ENCODE data around the gene UNC45A.
"Not testable (repeated sequence)": the region's sequence is repeated elsewhere in the genome, so short reads cannot be mapped to it uniquely, and the experiment has no call there.

Gene UNC45A

GRCh38 chr15:90915216-90915807, 19.8 kb upstream of the UNC45A start:
- H3K4me1 ChIP-seq (ENCODE audit: control insufficient read depth, insufficient read depth, low read length): no peaks in the 10 kb centered on the region
- peaks cover 34% of the 10 kb centered on the region for H3K36me3 ChIP-seq (ENCODE audit: control insufficient read depth, insufficient read depth, low read length)
- no peaks in the 10 kb centered on the region for H3K9me3 ChIP-seq (ENCODE audit: control insufficient read depth, low read length)
- H3K9ac ChIP-seq (ENCODE audit: low read length): no peak overlapping the region
- no peaks in the 10 kb centered on the region for H3K27me3 ChIP-seq (ENCODE audit: control insufficient read depth, insufficient read depth, low read length)
- no peak overlapping the region for H3K4me3 ChIP-seq (ENCODE audit: low read length)

DNA sequence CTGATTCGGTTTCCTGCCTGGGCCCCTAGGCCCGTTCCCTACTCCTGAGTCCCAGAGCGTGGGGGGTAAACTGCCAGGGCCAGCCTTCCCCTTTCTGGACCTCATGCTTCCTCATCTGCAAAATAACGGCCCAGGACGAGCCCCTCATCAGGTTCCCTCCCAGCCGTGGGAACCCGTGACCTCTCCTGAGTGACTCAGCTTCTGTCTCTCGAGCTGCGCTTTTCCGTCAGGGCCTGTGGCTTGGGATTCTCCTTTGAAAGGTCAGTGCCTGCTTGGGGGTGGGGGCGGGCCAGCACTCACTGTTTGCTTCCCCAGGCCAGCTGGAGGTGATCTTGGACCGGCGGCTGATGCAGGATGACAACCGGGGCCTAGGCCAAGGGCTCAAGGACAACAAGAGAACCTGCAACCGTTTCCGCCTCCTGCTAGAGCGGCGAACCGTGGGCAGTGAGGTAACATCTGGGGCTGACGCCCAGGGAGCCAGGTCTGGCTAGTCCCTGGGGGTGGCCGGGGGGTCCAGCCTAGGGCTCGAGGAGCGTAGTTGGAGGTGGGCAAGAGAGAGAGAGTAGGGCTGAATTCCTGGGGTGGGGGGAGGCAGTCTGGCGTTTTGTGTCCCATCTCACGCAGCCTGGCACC, 19.2 kb upstream of the UNC45A start:
- no peaks in the 10 kb centered on the region for H3K4me1 ChIP-seq (ENCODE audit: control insufficient read depth, insufficient read depth, low read length)
- peaks cover 27% of the 10 kb centered on the region for H3K36me3 ChIP-seq (ENCODE audit: control insufficient read depth, insufficient read depth, low read length)
- no peak overlapping the region for H3K9ac ChIP-seq (ENCODE audit: low read length)
- no peaks in the 10 kb centered on the region for H3K9me3 ChIP-seq (ENCODE audit: control insufficient read depth, low read length)
- H3K27me3 ChIP-seq (ENCODE audit: control insufficient read depth, insufficient read depth, low read length): no peaks in the 10 kb centered on the region
- H3K4me3 ChIP-seq (ENCODE audit: low read length): no peak overlapping the region

- Histone ChIP-seq H3K4me3 (ENCODE audit: low read length) (no peak overlapping the region), H3K9ac (ENCODE audit: low read length) (no peak overlapping the region), H3K27me3 (ENCODE audit: control insufficient read depth, insufficient read depth, low read length) (no peaks in the 10 kb centered on the region), H3K9me3 (ENCODE audit: control insufficient read depth, low read length) (no peaks in the 10 kb centered on the region), H3K4me1 (ENCODE audit: control insufficient read depth, insufficient read depth, low read length) (no peaks in the 10 kb centered on the region), H3K36me3 (ENCODE audit: control insufficient read depth, insufficient read depth, low read length) (peaks cover 22% of the 10 kb centered on the region)
Measured at GRCh38 chr15:90916461-90916860, 18.6 kb upstream of the UNC45A start.

- Histone ChIP-seq H3K4me3 (ENCODE audit: low read length) (no peak overlapping the region), H3K4me1 (ENCODE audit: control insufficient read depth, insufficient read depth, low read length) (no peaks in the 10 kb centered on the region), H3K27me3 (ENCODE audit: control insufficient read depth, insufficient read depth, low read length) (no peaks in the 10 kb centered on the region), H3K36me3 (ENCODE audit: control insufficient read depth, insufficient read depth, low read length) (peaks cover 12% of the 10 kb centered on the region), H3K9ac (ENCODE audit: low read length) (no peak overlapping the region), H3K9me3 (ENCODE audit: control insufficient read depth, low read length) (no peaks in the 10 kb centered on the region)
Measured at GRCh38 chr15:90917569-90917968, 17.5 kb upstream of the UNC45A start.

GRCh38 chr15:90918034-90918788, 16.9 kb upstream of the UNC45A start:
- Histone ChIP-seq H3K4me1 (ENCODE audit: control insufficient read depth, insufficient read depth, low read length) (no peaks in the 10 kb centered on the region), H3K27me3 (ENCODE audit: control insufficient read depth, insufficient read depth, low read length) (no peaks in the 10 kb centered on the region), H3K36me3 (ENCODE audit: control insufficient read depth, insufficient read depth, low read length) (peaks cover 7% of the 10 kb centered on the region), H3K9ac (ENCODE audit: low read length) (no peak overlapping the region), H3K4me3 (ENCODE audit: low read length) (no peak overlapping the region), H3K9me3 (ENCODE audit: control insufficient read depth, low read length) (no peaks in the 10 kb centered on the region)

- no peak overlapping the region for H3K4me3 ChIP-seq (ENCODE audit: low read length)
- peaks cover 7% of the 10 kb centered on the region for H3K36me3 ChIP-seq (ENCODE audit: control insufficient read depth, insufficient read depth, low read length)
- H3K9me3 ChIP-seq (ENCODE audit: control insufficient read depth, low read length): no peaks in the 10 kb centered on the region
- H3K9ac ChIP-seq (ENCODE audit: low read length): no peak overlapping the region
- H3K27me3 ChIP-seq (ENCODE audit: control insufficient read depth, insufficient read depth, low read length): no peaks in the 10 kb centered on the region
- H3K4me1 ChIP-seq (ENCODE audit: control insufficient read depth, insufficient read depth, low read length): no peaks in the 10 kb centered on the region
Measured at GRCh38 chr15:90918835-90919234, 16.2 kb upstream of the UNC45A start.

DNA sequence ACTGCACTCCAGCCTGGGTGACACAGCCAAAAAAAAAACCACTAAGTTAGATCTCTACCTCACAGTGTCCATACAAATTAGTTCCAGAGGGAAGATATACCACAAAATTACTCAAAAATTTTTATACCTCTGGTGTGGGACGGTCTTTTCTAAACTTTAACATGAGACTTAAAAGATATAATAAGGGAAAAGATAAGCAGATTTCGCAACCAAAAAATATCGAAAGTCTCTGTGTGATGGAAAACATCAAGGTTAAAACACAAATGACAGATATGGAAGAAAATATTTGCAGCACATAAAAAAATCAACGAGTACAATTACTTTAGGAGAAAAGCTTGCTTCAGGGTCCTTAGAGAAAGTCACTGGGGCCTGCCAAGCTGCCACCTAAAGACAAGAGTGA, 13.2 kb upstream of the UNC45A start:
- Histone ChIP-seq H3K36me3 (ENCODE audit: control insufficient read depth, insufficient read depth, low read length) (peaks cover 7% of the 10 kb centered on the region), H3K4me3 (ENCODE audit: low read length) (no peak overlapping the region), H3K4me1 (ENCODE audit: control insufficient read depth, insufficient read depth, low read length) (no peaks in the 10 kb centered on the region), H3K9me3 (ENCODE audit: control insufficient read depth, low read length) (no peaks in the 10 kb centered on the region), H3K27me3 (ENCODE audit: control insufficient read depth, insufficient read depth, low read length) (no peaks in the 10 kb centered on the region), H3K9ac (ENCODE audit: low read length) (no peak overlapping the region)

DNA sequence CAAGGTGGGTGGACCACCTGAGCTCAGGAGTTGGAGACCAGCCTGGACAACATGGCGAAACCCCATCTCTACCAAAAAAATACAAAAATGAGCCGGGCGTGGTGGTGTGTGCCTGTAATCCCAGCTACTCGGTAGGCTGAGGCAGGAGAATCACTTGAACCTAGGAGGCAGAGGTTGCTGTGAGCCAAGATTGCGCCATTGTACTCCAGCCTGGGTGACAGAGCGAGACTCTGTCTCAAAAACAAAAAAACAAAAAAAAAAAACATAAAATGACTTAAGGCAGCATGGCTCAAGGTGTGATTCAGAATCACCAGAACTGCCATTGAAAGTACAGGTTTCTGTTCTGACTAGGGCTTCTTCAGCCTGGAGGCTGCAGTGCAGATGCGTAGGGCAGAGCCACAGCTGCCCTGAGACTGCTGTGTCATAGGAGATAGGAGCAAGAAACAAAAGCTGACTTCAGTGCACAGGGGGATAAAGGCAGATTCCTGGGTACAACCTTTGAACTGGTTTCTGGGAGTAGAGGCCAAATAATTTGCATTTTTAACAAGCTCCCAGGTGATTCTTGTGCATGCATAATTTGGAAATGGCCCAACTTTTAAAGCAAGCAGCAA, 12.3 kb upstream of the UNC45A start:
- H3K9ac ChIP-seq (ENCODE audit: low read length): not testable (repeated sequence)

GRCh38 chr15:90924375-90924774, 10.7 kb upstream of the UNC45A start:
- no peaks in the 10 kb centered on the region for H3K27me3 ChIP-seq (ENCODE audit: control insufficient read depth, insufficient read depth, low read length)
- H3K4me3 ChIP-seq (ENCODE audit: low read length): no peak overlapping the region
- H3K9ac ChIP-seq (ENCODE audit: low read length): no peak overlapping the region
- no peaks in the 10 kb centered on the region for H3K9me3 ChIP-seq (ENCODE audit: control insufficient read depth, low read length)
- no peaks in the 10 kb centered on the region for H3K36me3 ChIP-seq (ENCODE audit: control insufficient read depth, insufficient read depth, low read length)
- no peaks in the 10 kb centered on the region for H3K4me1 ChIP-seq (ENCODE audit: control insufficient read depth, insufficient read depth, low read length)

More for the DNA sequence above, 12.3 kb upstream of the UNC45A start:
- H3K36me3 ChIP-seq (ENCODE audit: control insufficient read depth, insufficient read depth, low read length); H3K4me1 ChIP-seq (ENCODE audit: control insufficient read depth, insufficient read depth, low read length); H3K27me3 ChIP-seq (ENCODE audit: control insufficient read depth, insufficient read depth, low read length); H3K9me3 ChIP-seq (ENCODE audit: control insufficient read depth, low read length); H3K4me3 ChIP-seq (ENCODE audit: low read length): not testable (repeated sequence)

GRCh38 chr15:90926766-90927165, 8.3 kb upstream of the UNC45A start:
- H3K4me1 ChIP-seq (ENCODE audit: control insufficient read depth, insufficient read depth, low read length): peaks cover 12% of the 10 kb centered on the region
- H3K36me3 ChIP-seq (ENCODE audit: control insufficient read depth, insufficient read depth, low read length); H3K4me3 ChIP-seq (ENCODE audit: low read length); H3K9ac ChIP-seq (ENCODE audit: low read length); H3K9me3 ChIP-seq (ENCODE audit: control insufficient read depth, low read length); H3K27me3 ChIP-seq (ENCODE audit: control insufficient read depth, insufficient read depth, low read length): not testable (repeated sequence)

- not testable (repeated sequence) for H3K27me3 ChIP-seq (ENCODE audit: control insufficient read depth, insufficient read depth, low read length)
- H3K4me1 ChIP-seq (ENCODE audit: control insufficient read depth, insufficient read depth, low read length): peaks cover 17% of the 10 kb centered on the region
Measured at GRCh38 chr15:90928106-90928505, 7.0 kb upstream of the UNC45A start.

More at GRCh38 chr15:90928106-90928505, 7.0 kb upstream of the UNC45A start:
- not testable (repeated sequence) for H3K36me3 ChIP-seq (ENCODE audit: control insufficient read depth, insufficient read depth, low read length); H3K9ac ChIP-seq (ENCODE audit: low read length); H3K9me3 ChIP-seq (ENCODE audit: control insufficient read depth, low read length); H3K4me3 ChIP-seq (ENCODE audit: low read length)

Data from mucosa of stomach (tissue), 1 donor.